Astrocyte (in vitro differentiated cells and primary cell): Measurements from ENCODE around the gene ADCYAP1R1.

Source experiments
- CTCF ChIP-seq: IDR thresholded peaks from 2 replicates; pipeline ENCODE4 v1.5.1; 2011; ENCODE audit warnings: low read depth, mild to moderate bottlenecking, inconsistent platforms, low read length, moderate library complexity; ENCODE audit not compliant: insufficient read depth
- EZH2 ChIP-seq: IDR thresholded peaks from 2 replicates; pipeline ENCODE4 v1.6.1; 2012; ENCODE audit warnings: mild to moderate bottlenecking, low read length, inconsistent platforms; ENCODE audit not compliant: insufficient read depth

GRCh38 chr7:31022117-31022516 is 30.0 kb upstream of the ADCYAP1R1 start:
- TF ChIP-seq CTCF = no peak
- no peak for TF ChIP-seq EZH2
